Loucy (cell line): ENCODE results near the gene F5.
A peak's percentile ranks its signal among the peaks of the same experiment; 100 is the strongest.

Experiments
- H2AFZ ChIP-seq: fragments of 200-600 bp; sonication (generic); 2 replicates; pipeline ENCODE4 v1.6.0; 2016; ENCODE audit warnings: antibody characterized with exemption, mild to moderate bottlenecking, low read length, moderate library complexity
- H3F3A ChIP-seq: fragments of 200-600 bp; 2 replicates; pipeline ENCODE4 v1.6.0; 2016; ENCODE audit warnings: antibody characterized with exemption, low read depth, mild to moderate bottlenecking
- H3K27me3 ChIP-seq: fragments of 200-600 bp; sonication (generic); 2 replicates; pipeline ENCODE4 v1.6.1; 2014; ENCODE audit warnings: low read length, mild to moderate bottlenecking; ENCODE audit not compliant: insufficient read depth, poor library complexity, severe bottlenecking
- H3K36me3 ChIP-seq: fragments of 200-600 bp; sonication (generic); 2 replicates; pipeline ENCODE4 v1.6.1; 2016; ENCODE audit warnings: low read length; ENCODE audit not compliant: insufficient read depth
- H3K4me1 ChIP-seq: fragments of 200-600 bp; sonication (generic); 2 replicates; pipeline ENCODE4 v1.5.1; 2014; ENCODE audit warnings: low read length, mild to moderate bottlenecking; ENCODE audit not compliant: insufficient read depth, poor library complexity, severe bottlenecking
- H3K4me2 ChIP-seq: fragments of 200-600 bp; sonication (generic); 2 replicates; pipeline ENCODE4 v1.6.0; 2014; ENCODE audit warnings: antibody characterized with exemption, low read length, low read depth, mild to moderate bottlenecking; ENCODE audit not compliant: poor library complexity, severe bottlenecking
- H3K4me3 ChIP-seq: fragments of 200-600 bp; sonication (generic); 2 replicates; pipeline ENCODE4 v1.5.1; 2014; ENCODE audit warnings: low read length, mild to moderate bottlenecking, mixed read lengths; ENCODE audit not compliant: poor library complexity, severe bottlenecking
- H3K79me2 ChIP-seq: fragments of 200-600 bp; sonication (generic); 2 replicates; pipeline ENCODE4 v1.6.1; 2014; ENCODE audit warnings: low read length; ENCODE audit not compliant: insufficient read depth
- H3K9ac ChIP-seq: fragments of 200-600 bp; sonication (generic); 2 replicates; pipeline ENCODE4 v1.6.0; 2014; ENCODE audit warnings: mild to moderate bottlenecking, low read depth, low read length, moderate library complexity; ENCODE audit not compliant: poor library complexity, severe bottlenecking
- H3K9me2 ChIP-seq: fragments of 200-600 bp; sonication (generic); replicated peaks from 2 replicates; pipeline ENCODE4 v1.6.1; 2016; ENCODE audit warnings: low read depth, low read length, mixed read lengths
- H3K9me3 ChIP-seq: fragments of 200-600 bp; sonication (generic); 2 replicates; pipeline ENCODE4 v1.6.1; 2014; ENCODE audit warnings: mild to moderate bottlenecking, antibody characterized with exemption, low read length, low read depth; ENCODE audit not compliant: insufficient read depth
- H4K20me1 ChIP-seq: fragments of 200-600 bp; sonication (generic); 2 replicates; pipeline ENCODE4 v1.6.0; 2014; ENCODE audit warnings: antibody characterized with exemption, low read length, mild to moderate bottlenecking; ENCODE audit not compliant: insufficient read depth, poor library complexity, severe bottlenecking
- CTCF ChIP-seq: fragments of 200-600 bp; sonication (generic); conservative IDR thresholded peaks from 2 replicates; pipeline ENCODE4 v1.5.1; 2014; ENCODE audit warnings: mild to moderate bottlenecking, antibody characterized with exemption, low read length
- EZH2phosphoT487 ChIP-seq: fragments of 200-600 bp; IDR thresholded peaks from 2 replicates; pipeline ENCODE4 v1.6.1; 2018; ENCODE audit warnings: antibody characterized with exemption, mild to moderate bottlenecking, moderate library complexity, borderline replicate concordance

The F5 gene

GRCh38 chr1:169495916-169496315 lies 90.4 kb downstream of the F5 start:
- Histone ChIP-seq H3K36me3 (no peaks in the 10 kb centered on the region), H3K79me2 (no peaks in the 10 kb centered on the region)

GRCh38 chr1:169495046-169495775 lies 91.1 kb downstream of the F5 start:
- peak overlapping the region; percentile 35 for H3K9ac ChIP-seq
- H3K9me2 ChIP-seq, result no peaks in the 10 kb centered on the region
- H2AFZ ChIP-seq, result no peak overlapping the region; the same call in 1 of the 2 replicates
- no peaks in the 10 kb centered on the region for H3K79me2 ChIP-seq
- peak overlapping the region; percentile 66 for H3K4me2 ChIP-seq
- H3K27me3 ChIP-seq, result no peaks in the 10 kb centered on the region
- no peak for TF ChIP-seq CTCF
- no peak for TF ChIP-seq EZH2phosphoT487
- no peaks in the 10 kb centered on the region for H3K36me3 ChIP-seq
- H4K20me1 ChIP-seq, result no peaks in the 10 kb centered on the region
- H3K4me1 ChIP-seq, result peaks cover 26% of the 10 kb centered on the region
- H3F3A ChIP-seq, result no peaks in the 10 kb centered on the region
- H3K4me3 ChIP-seq, result peak overlapping the region; percentile 43
- no peaks in the 10 kb centered on the region for H3K9me3 ChIP-seq

More at GRCh38 chr1:169495916-169496315, 90.4 kb downstream of the F5 start:
- H4K20me1 ChIP-seq, result no peaks in the 10 kb centered on the region
- H3K4me2 ChIP-seq, result peak overlapping the region; percentile 66
- peak overlapping the region; percentile 43 for H3K4me3 ChIP-seq
- H3K9me3 ChIP-seq, result no peaks in the 10 kb centered on the region
- H2AFZ ChIP-seq, result peak overlapping the region; percentile 55; the same call in 1 of the 2 replicates
- no peaks in the 10 kb centered on the region for H3F3A ChIP-seq
- TF ChIP-seq CTCF (no peak), EZH2phosphoT487 (no peak)
- H3K9ac ChIP-seq, result peak overlapping the region; percentile 35
- H3K4me1 ChIP-seq, result peaks cover 26% of the 10 kb centered on the region
- H3K9me2 ChIP-seq, result no peaks in the 10 kb centered on the region
- H3K27me3 ChIP-seq, result no peaks in the 10 kb centered on the region

- Histone ChIP-seq H3K4me1 (peaks cover 21% of the 10 kb centered on the region), H3K79me2 (no peaks in the 10 kb centered on the region), H2AFZ (no peak overlapping the region)
Observed at GRCh38 chr1:169494343-169494742, 91.9 kb downstream of the F5 start.

More at GRCh38 chr1:169494343-169494742, 91.9 kb downstream of the F5 start:
- H3K9me2 ChIP-seq, result no peaks in the 10 kb centered on the region
- no peak overlapping the region for H3K9ac ChIP-seq
- H4K20me1 ChIP-seq, result no peaks in the 10 kb centered on the region
- TF ChIP-seq EZH2phosphoT487 (no peak), CTCF (no peak)
- H3K27me3 ChIP-seq, result no peaks in the 10 kb centered on the region
- H3F3A ChIP-seq, result no peaks in the 10 kb centered on the region
- no peaks in the 10 kb centered on the region for H3K9me3 ChIP-seq
- H3K36me3 ChIP-seq, result no peaks in the 10 kb centered on the region
- no peak overlapping the region for H3K4me3 ChIP-seq
- H3K4me2 ChIP-seq, result no peak overlapping the region
